ENCODE results near the gene EPN3.

Gene EPN3

DNA sequence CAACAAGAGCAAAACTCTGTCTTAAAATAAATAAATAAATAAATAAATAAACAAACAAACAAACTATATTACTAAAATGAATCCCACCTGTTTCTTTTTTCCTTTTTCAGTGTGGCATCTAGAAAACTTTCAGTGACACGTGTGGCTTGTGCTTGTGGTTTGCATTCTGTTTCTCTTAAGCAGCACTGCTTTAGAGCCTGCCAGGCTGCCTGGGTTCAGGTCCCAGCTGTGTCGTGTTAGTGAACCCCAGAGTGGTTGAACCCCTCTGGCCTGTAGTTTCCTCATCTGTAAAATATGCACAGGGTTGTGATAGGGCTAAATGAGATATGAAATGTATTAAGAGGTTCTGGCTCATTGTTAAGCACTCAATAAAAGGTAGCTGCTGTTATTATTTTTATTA is 12.1 kb upstream of the EPN3 start:
- Histone ChIP-seq H3K79me2 (ENCODE audit: insufficient read depth, low read length) (no peaks in the 10 kb centered on the region), H3K36me3 (ENCODE audit: insufficient read depth, low read length) (no peaks in the 10 kb centered on the region), H3K9me2 (replicated peaks; ENCODE audit: low read depth, low read length) (no peaks in the 10 kb centered on the region), H3K4me3 (ENCODE audit: low read length, poor library complexity, severe bottlenecking) (no peak overlapping the region), H2AFZ (ENCODE audit: low read length) (no peak overlapping the region), H3K9me3 (ENCODE audit: insufficient read depth, low read depth, low read length) (no peaks in the 10 kb centered on the region), H3K4me1 (ENCODE audit: insufficient read depth, low read length, poor library complexity, severe bottlenecking) (no peaks in the 10 kb centered on the region), H3K9ac (ENCODE audit: low read depth, low read length, poor library complexity, severe bottlenecking) (no peak overlapping the region), H4K20me1 (ENCODE audit: insufficient read depth, low read length, poor library complexity, severe bottlenecking) (no peaks in the 10 kb centered on the region), H3K4me2 (ENCODE audit: low read depth, low read length, poor library complexity, severe bottlenecking) (no peak overlapping the region), H3K27me3 (ENCODE audit: insufficient read depth, low read length, poor library complexity, severe bottlenecking) (no peaks in the 10 kb centered on the region), H3F3A (ENCODE audit: low read depth) (no peaks in the 10 kb centered on the region)
- no peak for TF ChIP-seq EZH2phosphoT487 (IDR thresholded peaks at IDR 0.05; ENCODE audit: borderline replicate concordance)
- TF ChIP-seq, protein P1, sequence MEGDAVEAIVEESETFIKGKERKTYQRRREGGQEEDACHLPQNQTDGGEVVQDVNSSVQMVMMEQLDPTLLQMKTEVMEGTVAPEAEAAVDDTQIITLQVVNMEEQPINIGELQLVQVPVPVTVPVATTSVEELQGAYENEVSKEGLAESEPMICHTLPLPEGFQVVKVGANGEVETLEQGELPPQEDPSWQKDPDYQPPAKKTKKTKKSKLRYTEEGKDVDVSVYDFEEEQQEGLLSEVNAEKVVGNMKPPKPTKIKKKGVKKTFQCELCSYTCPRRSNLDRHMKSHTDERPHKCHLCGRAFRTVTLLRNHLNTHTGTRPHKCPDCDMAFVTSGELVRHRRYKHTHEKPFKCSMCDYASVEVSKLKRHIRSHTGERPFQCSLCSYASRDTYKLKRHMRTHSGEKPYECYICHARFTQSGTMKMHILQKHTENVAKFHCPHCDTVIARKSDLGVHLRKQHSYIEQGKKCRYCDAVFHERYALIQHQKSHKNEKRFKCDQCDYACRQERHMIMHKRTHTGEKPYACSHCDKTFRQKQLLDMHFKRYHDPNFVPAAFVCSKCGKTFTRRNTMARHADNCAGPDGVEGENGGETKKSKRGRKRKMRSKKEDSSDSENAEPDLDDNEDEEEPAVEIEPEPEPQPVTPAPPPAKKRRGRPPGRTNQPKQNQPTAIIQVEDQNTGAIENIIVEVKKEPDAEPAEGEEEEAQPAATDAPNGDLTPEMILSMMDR (conservative IDR thresholded peaks at IDR 0.05; ENCODE audit: low read length), result no peak

DNA sequence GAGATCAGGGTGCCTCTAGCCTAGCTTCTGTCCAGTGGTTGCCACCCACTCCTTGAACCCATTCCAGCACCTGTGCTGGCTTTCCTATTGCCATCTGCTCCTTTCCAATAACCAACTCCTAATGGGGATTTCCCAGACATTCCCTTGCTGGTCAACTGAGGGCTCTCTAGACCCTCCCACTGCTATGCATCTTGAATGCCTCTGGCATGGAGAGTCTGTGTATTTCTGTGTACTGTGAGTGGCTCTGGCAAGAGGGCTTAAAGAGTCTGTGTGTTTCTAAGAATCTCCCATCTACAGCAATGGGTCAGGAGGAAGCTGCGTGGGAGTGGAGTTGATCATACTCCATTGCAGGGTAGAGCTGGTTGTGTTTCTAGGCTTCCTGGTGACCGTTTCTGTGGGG is 11.0 kb upstream of the EPN3 start:
- H3K4me1 ChIP-seq (ENCODE audit: insufficient read depth, low read length, poor library complexity, severe bottlenecking), result no peaks in the 10 kb centered on the region
- H3K27me3 ChIP-seq (ENCODE audit: insufficient read depth, low read length, poor library complexity, severe bottlenecking), result no peaks in the 10 kb centered on the region
- no peak overlapping the region for H3K9ac ChIP-seq (ENCODE audit: low read depth, low read length, poor library complexity, severe bottlenecking)
- no peaks in the 10 kb centered on the region for H3K79me2 ChIP-seq (ENCODE audit: insufficient read depth, low read length)
- H3K4me3 ChIP-seq (ENCODE audit: low read length, poor library complexity, severe bottlenecking), result no peak overlapping the region
- no peaks in the 10 kb centered on the region for H4K20me1 ChIP-seq (ENCODE audit: insufficient read depth, low read length, poor library complexity, severe bottlenecking)
- no peak overlapping the region for H2AFZ ChIP-seq (ENCODE audit: low read length)
- no peaks in the 10 kb centered on the region for H3F3A ChIP-seq (ENCODE audit: low read depth)
- TF ChIP-seq, protein P1 (conservative IDR thresholded peaks at IDR 0.05; ENCODE audit: low read length), result no peak
- TF ChIP-seq EZH2phosphoT487 (IDR thresholded peaks at IDR 0.05; ENCODE audit: borderline replicate concordance), result no peak
- H3K9me2 ChIP-seq (replicated peaks; ENCODE audit: low read depth, low read length), result no peaks in the 10 kb centered on the region
- no peak overlapping the region for H3K4me2 ChIP-seq (ENCODE audit: low read depth, low read length, poor library complexity, severe bottlenecking)
- no peaks in the 10 kb centered on the region for H3K36me3 ChIP-seq (ENCODE audit: insufficient read depth, low read length)
- no peaks in the 10 kb centered on the region for H3K9me3 ChIP-seq (ENCODE audit: insufficient read depth, low read depth, low read length)

DNA sequence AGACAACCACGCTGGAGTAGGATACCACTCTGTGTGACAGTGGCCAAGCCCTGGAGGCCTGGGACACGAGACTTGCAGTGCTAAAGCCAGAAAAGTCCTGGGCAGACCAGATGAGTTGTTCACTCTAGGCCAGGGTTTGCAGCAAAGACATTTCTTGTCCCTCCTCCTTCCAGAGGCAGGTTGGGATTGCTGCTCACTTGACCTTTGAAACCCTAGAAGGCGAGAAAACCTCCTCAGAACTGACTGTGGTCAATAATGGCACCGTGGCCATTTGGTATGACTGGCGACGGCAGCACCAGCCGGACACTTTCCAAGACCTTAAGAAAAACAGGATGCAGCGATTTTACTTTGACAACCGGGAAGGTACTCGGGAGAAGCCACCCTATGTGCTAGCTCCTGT is 9.8 kb upstream of the EPN3 start:
- H2AFZ ChIP-seq (ENCODE audit: low read length), result no peak overlapping the region
- H3K27me3 ChIP-seq (ENCODE audit: insufficient read depth, low read length, poor library complexity, severe bottlenecking), result no peaks in the 10 kb centered on the region

More for the DNA sequence above, 9.8 kb upstream of the EPN3 start:
- no peaks in the 10 kb centered on the region for H3K36me3 ChIP-seq (ENCODE audit: insufficient read depth, low read length)
- H3K79me2 ChIP-seq (ENCODE audit: insufficient read depth, low read length), result no peaks in the 10 kb centered on the region
- no peaks in the 10 kb centered on the region for H3K9me3 ChIP-seq (ENCODE audit: insufficient read depth, low read depth, low read length)
- no peaks in the 10 kb centered on the region for H3K4me1 ChIP-seq (ENCODE audit: insufficient read depth, low read length, poor library complexity, severe bottlenecking)
- no peak overlapping the region for H3K9ac ChIP-seq (ENCODE audit: low read depth, low read length, poor library complexity, severe bottlenecking)
- no peaks in the 10 kb centered on the region for H3F3A ChIP-seq (ENCODE audit: low read depth)
- no peaks in the 10 kb centered on the region for H4K20me1 ChIP-seq (ENCODE audit: insufficient read depth, low read length, poor library complexity, severe bottlenecking)
- H3K4me2 ChIP-seq (ENCODE audit: low read depth, low read length, poor library complexity, severe bottlenecking), result no peak overlapping the region
- no peak overlapping the region for H3K4me3 ChIP-seq (ENCODE audit: low read length, poor library complexity, severe bottlenecking)
- TF ChIP-seq, protein P1 (conservative IDR thresholded peaks at IDR 0.05; ENCODE audit: low read length), result no peak
- no peak for TF ChIP-seq EZH2phosphoT487 (IDR thresholded peaks at IDR 0.05; ENCODE audit: borderline replicate concordance)
- H3K9me2 ChIP-seq (replicated peaks; ENCODE audit: low read depth, low read length), result no peaks in the 10 kb centered on the region

Data from Loucy (cell line).